ENCODE results near the gene TUG1.

DNA sequence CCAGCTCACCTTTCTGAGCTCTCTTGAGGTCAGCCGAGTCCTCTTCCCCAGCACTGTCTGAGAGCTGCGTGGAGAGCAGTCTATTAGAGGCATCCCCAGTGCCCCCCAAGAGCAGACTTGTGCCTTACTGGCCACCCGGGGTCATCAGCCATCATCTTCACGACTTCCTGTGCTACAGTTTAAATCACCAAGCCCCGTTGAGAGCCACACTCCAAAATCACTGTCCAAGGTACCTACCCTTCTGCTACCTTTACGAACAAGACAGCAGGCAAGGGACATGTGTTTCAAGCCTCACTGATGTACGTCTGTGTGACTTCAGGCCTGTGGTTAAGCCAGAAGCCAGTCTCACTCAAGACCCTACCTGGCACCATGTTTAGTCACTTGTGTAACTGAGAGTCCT is 35.6 kb upstream of the TUG1 start:
- TF ChIP-seq TAF1 (IDR thresholded peaks at IDR 0.05; ENCODE audit: borderline replicate concordance, insufficient read depth, low read length) (no peak), REST (IDR thresholded peaks at IDR 0.05; ENCODE audit: insufficient read depth in 1 of 2, low read depth in 2 of 2, low read length in 2 of 2) (peak; percentile 30 to 79; a peak in 3 of 4 replicates)

All from PFSK-1 (cell line).